Upper lobe of right lung (tissue), 1 donor: ENCODE measurements around the gene AP2B1. TPM values are rescaled to one million over a fixed set of nuclear protein-coding genes. Genes with fewer than 3 reads are reported as not detected.

Experiments
- ATAC-seq: fragments of 200-7000 bp; cut with Tn5 transposase; one replicate; pipeline ENCODE4 v1.9.1; 2020; ENCODE audit warnings: mild to moderate bottlenecking, moderate library complexity
- DNase-seq: peaks from one replicate; pipeline ENCODE4 v3.0.0-alpha.2; 2020
- H3K27ac ChIP-seq: fragments of 200-600 bp; one replicate; pipeline ENCODE4 v1.8.0; 2022
- H3K27me3 ChIP-seq: fragments of 200-600 bp; one replicate; pipeline ENCODE4 v1.8.0; 2022; ENCODE audit warnings: mild to moderate bottlenecking
- H3K36me3 ChIP-seq: fragments of 200-600 bp; one replicate; pipeline ENCODE4 v1.8.0; 2022
- H3K4me1 ChIP-seq: fragments of 200-600 bp; one replicate; pipeline ENCODE4 v1.8.0; 2022
- H3K4me3 ChIP-seq: fragments of 200-600 bp; one replicate; pipeline ENCODE4 v1.8.0; 2022; ENCODE audit warnings: mild to moderate bottlenecking
- H3K9me3 ChIP-seq: fragments of 200-600 bp; one replicate; pipeline ENCODE4 v1.8.0; 2022
- CTCF ChIP-seq: fragments of 200-600 bp; IDR thresholded peaks from one replicate; pipeline ENCODE4 v1.8.0; 2022; ENCODE audit warnings: antibody characterized with exemption
- intact Hi-C: fragments of 100-400 bp; cut with DNase I; formaldehyde crosslinking; loops from one replicate; pipeline ENCODE4 v1.11.0; 2022
- total RNA-seq: library from RNA; stranded (reverse); fragmentation: NEBNext Ultra II Directional; extraction: Animal tissue kit (Norgen Biotek cat#: 25700); gene quantifications from one replicate; pipeline ENCODE4 v1.2.1, GENCODE V29; 2021
- donor health status: DM: no; HTN: yes; CAD: no; lungs with severe emphysema.

Gene AP2B1
- total RNA-seq, 1 donor from 2014 or later: 153 TPM

GRCh38 chr17:35714988-35715387, 127.9 kb downstream of the AP2B1 start:
- no peak for TF ChIP-seq CTCF
- ATAC-seq (no peak), DNase-seq (no peak)
- Histone ChIP-seq H3K4me3 (no peak overlapping the region), H3K36me3 (peaks cover 59% of the 10 kb centered on the region), H3K27me3 (no peaks in the 10 kb centered on the region), H3K9me3 (no peaks in the 10 kb centered on the region), H3K27ac (no peak overlapping the region), H3K4me1 (peaks cover 26% of the 10 kb centered on the region)
- intact Hi-C loops: no loop called here

GRCh38 chr17:35715416-35715815, 128.3 kb downstream of the AP2B1 start:
- no peak overlapping the region for H3K27ac ChIP-seq
- intact Hi-C loops: no loop called here
- H3K4me1 ChIP-seq: peaks cover 26% of the 10 kb centered on the region
- no peak for TF ChIP-seq CTCF
- no peak for DNase-seq
- no peaks in the 10 kb centered on the region for H3K27me3 ChIP-seq
- peaks cover 56% of the 10 kb centered on the region for H3K36me3 ChIP-seq
- H3K9me3 ChIP-seq: no peaks in the 10 kb centered on the region
- H3K4me3 ChIP-seq: no peak overlapping the region
- ATAC-seq: no peak

GRCh38 chr17:35716173-35716572, 129.1 kb downstream of the AP2B1 start:
- ATAC-seq (no peak), DNase-seq (no peak)
- Histone ChIP-seq H3K36me3 (peaks cover 52% of the 10 kb centered on the region), H3K27ac (peak overlapping the region; percentile 72), H3K4me1 (peaks cover 26% of the 10 kb centered on the region), H3K4me3 (no peak overlapping the region), H3K27me3 (no peaks in the 10 kb centered on the region), H3K9me3 (no peaks in the 10 kb centered on the region)
- intact Hi-C loops: no loop called here
- TF ChIP-seq CTCF: no peak

GRCh38 chr17:35716897-35717465, 129.9 kb downstream of the AP2B1 start:
- Histone ChIP-seq H3K9me3 (no peaks in the 10 kb centered on the region), H3K27me3 (no peaks in the 10 kb centered on the region), H3K36me3 (peaks cover 44% of the 10 kb centered on the region), H3K4me1 (peaks cover 26% of the 10 kb centered on the region), H3K27ac (peak overlapping the region; percentile 72), H3K4me3 (no peak overlapping the region)
- intact Hi-C loops: no loop called here
- peak; percentile 90 for ATAC-seq
- no peak for DNase-seq
- TF ChIP-seq CTCF: no peak

- intact Hi-C loops: no loop called here
- Histone ChIP-seq H3K4me3 (no peak overlapping the region), H3K4me1 (peaks cover 26% of the 10 kb centered on the region), H3K9me3 (no peaks in the 10 kb centered on the region), H3K36me3 (peaks cover 39% of the 10 kb centered on the region), H3K27me3 (no peaks in the 10 kb centered on the region), H3K27ac (peak overlapping the region; percentile 72)
- DNase-seq: no peak
- ATAC-seq: peak; percentile 23
- no peak for TF ChIP-seq CTCF
Measured at GRCh38 chr17:35717475-35717874, 130.4 kb downstream of the AP2B1 start.

GRCh38 chr17:35723735-35724134, 136.6 kb downstream of the AP2B1 start:
- Histone ChIP-seq H3K36me3 (peaks cover 52% of the 10 kb centered on the region), H3K4me1 (peaks cover 3% of the 10 kb centered on the region), H3K9me3 (no peaks in the 10 kb centered on the region), H3K27ac (no peak overlapping the region), H3K4me3 (no peak overlapping the region), H3K27me3 (no peaks in the 10 kb centered on the region)
- ATAC-seq (no peak), DNase-seq (no peak)
- intact Hi-C loops: no loop called here
- no peak for TF ChIP-seq CTCF
